ENCODE results near the gene HELZ2.

- TF ChIP-seq CTCF (IDR thresholded peaks at IDR 0.05) (no peak), ZFX (IDR thresholded peaks at IDR 0.05; ENCODE audit: borderline replicate concordance) (no peak)
Measured at GRCh38 chr20:63542696-63543095, 31.3 kb downstream of the HELZ2 start.
